ENCODE measurements around the gene CTBP1.

Gene CTBP1

DNA sequence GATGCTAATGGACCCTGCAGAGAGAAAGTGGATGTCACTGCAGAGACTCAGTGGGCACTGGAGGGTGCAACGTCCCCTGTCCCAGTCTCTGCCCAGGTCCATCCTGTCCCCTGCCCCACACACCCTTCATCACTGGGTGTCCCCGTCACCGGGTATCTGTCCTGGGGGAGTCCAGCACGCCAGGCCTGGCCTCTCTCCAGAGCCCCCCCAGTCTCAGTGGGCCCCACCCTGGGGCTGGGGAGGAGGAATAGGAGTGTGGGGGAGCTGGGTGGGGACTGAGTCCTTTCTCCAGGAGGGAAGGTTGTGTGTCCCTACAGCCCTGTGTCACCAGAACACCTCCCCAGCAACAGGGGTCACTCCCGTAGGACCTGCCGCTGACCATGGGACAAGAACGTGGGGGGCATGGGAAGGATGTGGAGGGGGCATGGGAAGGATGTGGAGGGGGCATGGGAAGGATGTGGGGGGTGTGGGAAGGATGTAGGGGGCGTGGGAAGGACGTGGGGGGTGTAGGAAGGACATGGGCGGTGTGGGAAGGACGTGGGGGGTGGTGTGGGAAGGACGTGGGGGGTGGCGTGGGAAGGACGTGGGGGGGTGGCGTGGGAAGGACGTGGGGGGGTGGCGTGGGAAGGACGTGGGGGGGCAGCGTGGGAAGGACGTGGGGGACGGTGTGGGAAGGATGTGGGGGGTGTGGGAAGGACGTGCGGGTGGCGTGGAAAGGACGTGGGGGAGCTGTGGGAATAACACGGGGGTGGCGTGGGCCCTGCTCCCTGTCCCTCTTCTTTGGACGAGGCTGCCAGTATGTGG is 55.5 kb downstream of the CTBP1 start:
- no peak for DNase-seq

DNA sequence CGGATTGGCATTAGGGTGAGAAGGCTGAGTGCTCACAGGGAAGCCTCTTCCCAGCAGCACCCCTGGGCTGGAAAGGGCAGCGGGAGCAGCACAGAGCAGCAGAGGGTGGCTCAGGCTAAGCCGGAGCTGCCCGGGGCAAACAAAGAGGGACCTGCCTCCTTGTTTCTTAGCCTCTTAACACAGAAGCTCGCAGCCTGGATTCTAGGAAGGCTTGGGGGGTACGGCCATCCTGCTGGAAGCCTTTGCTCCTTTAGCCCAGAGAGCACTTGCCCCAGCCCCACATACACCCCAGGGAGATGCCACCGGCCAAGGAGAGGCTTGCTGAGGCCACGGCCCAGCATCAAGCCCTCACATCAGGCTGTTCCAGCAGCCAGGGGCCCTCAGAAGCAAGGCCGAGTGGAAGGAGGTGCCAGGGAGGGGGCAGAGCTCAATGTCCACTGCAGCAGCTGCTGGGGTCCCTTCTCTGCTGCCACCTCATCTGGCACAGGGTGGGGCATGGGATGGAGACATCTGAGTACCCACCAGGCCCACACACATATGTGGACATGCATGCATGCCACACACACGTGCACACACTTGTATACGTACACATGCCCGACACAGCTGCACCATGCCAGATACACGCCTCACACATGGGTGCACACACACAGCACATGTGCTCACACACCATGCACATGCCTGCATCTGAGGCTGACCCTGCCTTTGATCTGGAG is 56.3 kb downstream of the CTBP1 start:
- no peak for DNase-seq

DNA sequence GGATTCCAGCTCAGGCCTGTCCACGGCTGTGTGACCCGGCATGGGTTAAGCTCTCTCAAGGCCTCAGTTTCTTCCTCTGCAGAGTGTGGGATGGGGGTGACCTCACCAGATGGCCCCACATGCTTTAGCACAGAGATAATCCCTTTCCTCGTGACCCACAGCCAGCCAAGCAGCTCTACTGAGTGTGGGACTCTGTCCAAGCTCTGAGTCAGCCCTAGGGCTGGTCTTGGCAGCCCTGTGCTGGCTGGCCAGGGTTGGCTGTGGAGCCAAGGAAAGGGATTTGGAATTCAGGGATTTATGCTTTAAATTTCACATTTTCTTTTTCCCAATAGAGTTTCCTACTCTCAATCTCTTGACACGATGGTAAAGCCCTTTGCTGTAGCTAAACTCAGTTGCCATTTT is 56.8 kb downstream of the CTBP1 start:
- no peak for DNase-seq

DNA sequence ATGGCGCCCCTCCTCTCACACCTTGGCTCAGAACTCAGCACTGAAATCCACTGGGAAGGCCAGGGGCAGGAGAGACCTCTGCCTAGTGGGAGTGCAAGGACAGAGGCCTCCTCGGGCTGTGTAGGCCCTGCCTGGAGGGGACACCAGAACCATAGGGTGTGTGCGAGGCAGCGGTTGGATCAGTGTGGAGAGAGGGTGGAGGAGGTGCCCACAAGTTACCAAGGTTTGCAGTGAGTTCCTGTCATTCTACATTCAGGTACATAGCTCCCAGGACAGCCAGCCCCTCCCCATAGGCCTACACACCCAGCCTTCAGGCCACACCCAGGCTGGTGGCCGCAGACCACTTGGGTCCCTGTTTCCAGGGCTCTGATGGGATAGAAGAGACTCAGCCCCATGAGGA is 57.3 kb downstream of the CTBP1 start:
- no peak for DNase-seq

DNA sequence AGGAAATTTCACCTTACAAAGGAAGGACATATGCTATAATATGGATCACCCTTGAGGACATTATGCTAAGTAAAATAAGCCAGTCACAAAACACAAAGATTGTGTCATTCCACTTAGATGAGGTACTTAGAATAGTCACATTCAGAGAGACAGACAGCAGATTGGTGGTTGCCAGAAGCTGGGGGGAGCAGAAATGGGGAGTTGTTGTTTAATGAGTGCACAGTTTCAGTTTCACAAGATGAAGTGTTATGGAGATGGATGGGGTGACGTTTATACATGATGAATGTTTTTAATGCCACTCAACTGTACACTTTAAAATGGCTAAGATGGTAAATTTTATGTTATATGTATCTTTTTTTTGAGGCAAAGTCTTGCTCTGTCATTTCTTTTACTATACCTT is 61.7 kb downstream of the CTBP1 start:
- peak; percentile 69 for DNase-seq

DNA sequence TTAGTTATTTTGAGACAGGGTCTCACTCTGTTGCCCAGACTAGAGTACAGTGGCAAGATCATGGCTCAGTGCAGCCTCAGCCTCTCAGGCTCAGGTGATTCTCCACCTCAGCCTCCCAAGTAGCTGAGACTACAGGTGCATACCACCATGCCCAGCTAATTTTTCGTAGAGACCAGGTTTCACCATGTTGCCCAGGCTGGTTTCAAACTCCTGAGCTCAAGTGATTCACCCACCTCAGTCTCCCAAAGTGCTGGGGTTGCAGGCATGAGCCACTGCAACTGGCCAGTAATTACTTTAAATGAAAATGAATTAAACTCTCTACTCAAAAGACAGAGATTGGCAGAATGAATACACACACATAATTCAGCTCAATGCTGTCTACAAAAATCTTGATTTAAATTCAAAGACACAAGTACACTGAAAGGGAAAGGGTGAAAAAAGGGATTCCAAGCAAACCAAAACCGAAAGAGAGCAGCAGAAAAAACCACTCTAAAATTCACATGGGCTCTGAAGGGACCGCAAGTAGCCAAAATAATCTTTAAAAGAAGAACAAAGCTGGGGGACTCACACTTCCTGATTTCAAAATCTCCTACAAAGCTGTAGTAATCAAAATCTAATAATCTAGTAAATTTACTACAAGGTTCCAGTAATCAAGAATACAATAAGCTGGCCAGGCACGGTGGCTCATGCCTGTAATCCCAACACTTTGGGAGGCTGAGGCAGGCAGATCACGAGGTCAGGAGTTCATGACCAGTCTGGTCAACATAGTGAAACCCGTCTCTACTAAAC is 64.8 kb downstream of the CTBP1 start:
- peak; percentile 48 for DNase-seq

DNA sequence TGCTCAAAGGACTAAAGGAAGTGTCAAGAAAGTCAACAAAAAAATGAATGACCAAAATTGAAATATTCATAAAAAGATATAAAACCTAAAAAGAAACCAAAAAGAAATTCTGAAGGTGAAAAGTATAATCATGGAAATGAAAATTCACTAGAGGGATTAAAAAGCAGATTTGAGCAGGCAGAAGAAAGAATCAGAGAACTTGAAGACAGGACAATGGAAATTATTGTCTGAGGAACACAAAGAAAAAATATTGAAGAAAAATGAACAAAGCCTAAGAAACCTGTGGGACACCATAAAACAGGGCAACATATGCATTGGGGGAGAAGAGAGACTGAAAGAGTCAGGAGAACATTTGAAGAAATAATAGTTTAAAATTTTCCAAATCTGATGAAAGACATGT is 66.6 kb downstream of the CTBP1 start:
- DNase-seq, result no peak

DNA sequence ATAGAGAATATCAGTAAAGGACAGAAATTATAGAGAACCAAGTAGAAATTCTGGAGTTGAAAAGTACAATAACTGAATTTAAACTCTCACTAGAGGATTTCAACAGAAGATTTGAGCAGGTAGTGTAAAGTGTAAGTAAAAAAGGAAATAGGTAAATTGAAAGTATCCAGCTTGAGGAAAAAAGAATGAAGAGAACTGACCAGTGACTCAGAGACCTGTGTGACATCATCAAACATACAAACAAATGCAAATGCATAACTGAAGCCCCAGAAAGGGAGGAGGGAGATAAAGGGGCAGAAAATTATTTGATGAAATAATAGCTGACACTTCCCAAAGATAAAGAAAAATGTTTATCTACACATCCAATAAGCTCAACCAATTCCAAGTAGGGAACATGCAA is 68.3 kb downstream of the CTBP1 start:
- no peak for DNase-seq

DNA sequence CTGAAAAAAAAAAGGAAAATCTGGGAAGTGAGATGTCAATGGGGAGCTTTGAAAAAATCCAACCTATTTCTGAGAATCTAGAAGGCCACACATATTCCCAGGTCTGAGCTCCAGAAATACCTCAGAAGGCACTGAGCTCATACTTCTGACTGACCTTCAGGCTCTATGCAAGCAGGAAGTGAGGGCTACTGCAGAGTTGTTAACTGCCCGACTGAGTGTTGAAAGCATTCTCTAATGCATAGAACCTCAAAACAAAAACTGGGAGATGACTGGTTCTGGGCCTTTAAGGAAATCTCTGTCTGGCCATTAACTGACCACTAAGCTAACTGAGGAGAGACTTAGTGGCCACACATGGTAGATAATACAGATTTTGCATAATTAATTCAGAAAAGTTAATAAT is 69.0 kb downstream of the CTBP1 start:
- no peak for DNase-seq

DNA sequence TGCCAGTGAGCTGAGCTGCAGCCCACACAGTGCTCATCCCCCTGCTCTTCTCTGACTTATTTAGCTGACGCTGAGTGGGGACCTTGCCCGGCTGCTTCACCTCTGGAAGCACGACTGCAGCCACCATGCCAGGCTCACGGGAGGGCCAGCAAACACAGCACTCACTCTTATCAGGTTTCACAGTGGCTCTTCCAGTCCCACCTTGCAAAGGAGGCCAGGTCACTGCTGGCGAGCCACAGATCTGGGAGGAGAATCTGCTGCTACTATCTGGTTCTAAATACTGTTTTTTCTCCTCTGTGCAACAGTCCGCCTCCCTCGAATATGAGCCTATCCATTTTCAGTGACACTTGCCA is 69.9 kb downstream of the CTBP1 start:
- DNase-seq, result no peak

DNA sequence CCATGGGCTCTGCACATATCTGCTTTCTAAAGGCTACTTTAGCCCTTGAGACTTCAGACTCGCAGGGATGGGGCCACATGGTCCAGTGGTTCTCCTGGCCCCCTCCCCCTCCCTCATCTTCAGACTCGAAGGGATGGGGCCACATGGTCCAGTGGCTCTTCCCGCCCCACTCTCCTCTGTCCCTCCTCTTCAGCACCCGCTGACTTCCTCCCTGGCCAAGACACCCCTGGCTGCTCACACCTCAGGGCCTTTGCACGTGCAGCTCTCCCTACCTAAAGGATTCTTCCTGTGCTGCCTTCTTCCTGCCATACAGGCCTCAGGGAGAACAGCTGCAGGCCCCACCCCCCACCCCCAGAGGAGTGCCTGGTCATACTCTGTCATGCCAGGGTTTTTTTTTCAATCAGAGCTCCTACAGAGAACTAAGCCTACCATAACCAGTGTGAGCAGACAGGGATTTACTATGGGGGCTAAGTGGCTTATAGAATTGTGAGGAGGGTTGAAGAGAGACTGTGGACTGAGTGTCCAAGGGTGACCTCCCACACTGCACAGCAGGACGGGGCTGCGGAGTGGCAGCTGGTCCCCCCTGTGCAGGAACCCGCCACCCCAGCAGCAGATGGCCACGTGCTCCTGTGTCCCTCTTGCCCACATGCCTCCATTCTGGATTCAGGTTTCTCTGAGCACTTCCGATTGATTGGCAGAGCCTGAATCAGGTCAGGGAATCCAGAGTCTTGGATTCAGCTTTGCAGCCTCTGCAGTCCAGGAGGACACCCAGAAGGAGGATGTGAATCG is 70.4 kb downstream of the CTBP1 start:
- no peak for DNase-seq

DNA sequence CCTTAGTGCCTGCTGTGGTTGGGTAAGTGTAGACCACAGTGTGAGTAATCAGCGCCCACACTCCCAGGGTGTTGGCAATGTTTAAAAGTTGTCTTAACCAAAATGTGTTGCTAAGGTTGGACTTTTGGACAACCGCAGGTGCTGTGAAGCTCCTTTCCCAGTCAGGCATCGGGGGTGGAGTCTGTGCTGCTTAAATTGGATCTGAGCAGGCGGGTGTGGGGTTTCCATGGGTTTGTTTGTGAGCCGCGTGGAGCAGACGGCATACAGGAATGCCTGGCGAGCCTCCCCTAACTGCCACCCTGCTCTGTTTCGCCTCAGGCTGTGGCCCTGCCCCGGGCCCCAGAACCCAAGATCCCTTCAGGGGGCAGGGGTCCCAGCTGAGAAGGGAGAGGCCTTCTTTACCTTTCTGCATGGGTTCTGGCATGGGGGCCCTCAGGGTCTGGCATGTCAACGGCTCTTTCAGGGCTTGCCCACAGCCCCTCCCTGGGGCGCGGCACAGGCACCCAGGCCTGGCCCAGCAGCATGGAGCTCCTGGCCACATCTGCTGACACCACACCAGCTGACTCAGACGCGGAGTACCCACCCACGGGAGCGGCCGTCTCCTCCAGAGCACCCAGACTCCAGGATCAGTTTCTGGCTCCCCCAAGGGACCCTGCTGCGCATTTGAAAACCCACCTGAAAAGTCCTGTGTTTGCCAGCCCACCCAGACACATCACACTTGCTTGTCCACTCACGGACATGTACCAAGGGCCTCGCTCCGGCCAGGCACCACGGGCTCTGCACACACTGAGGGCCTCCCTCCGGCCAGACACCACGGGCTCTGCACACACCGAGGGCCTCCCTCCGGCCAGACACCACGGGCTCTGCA is 71.4 kb downstream of the CTBP1 start:
- DNase-seq, result peak; percentile 63

DNA sequence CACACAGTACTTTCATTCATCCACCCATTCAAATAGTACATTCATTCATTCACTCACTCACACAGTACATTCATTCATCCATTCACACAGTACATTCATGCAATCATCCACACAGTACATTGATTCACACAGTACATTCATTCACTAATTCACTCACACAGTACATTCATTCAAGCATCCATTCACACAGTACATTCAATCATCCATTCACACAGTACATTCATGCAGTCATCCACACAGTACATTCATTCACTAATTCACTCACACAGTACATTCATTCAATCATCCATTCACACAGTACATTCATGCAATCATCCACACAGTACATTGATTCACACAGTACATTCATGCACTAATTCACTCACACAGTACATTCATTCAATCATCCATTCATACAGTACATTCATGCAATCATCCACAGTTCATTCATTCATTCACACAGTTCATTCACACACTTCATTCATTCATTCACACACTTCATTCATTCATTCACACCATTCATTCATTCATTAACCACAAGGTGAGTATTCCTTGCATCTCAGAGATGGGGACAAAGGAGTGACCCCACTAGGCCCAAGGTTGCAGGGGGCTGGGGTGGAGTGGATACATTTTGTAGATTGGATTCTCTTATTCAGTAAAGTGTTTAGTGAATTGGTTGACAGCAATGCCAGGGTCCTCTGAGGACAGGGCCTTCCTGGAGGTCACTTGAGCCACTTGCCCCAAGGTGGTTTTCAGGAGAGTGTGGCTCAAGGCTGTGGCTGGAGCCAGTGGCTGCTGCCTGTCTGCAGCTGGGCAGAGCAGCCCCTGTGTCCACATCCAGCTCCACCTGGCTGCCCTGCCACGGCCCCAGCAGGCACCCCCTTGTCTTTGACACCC is 72.3 kb downstream of the CTBP1 start:
- no peak for DNase-seq

DNA sequence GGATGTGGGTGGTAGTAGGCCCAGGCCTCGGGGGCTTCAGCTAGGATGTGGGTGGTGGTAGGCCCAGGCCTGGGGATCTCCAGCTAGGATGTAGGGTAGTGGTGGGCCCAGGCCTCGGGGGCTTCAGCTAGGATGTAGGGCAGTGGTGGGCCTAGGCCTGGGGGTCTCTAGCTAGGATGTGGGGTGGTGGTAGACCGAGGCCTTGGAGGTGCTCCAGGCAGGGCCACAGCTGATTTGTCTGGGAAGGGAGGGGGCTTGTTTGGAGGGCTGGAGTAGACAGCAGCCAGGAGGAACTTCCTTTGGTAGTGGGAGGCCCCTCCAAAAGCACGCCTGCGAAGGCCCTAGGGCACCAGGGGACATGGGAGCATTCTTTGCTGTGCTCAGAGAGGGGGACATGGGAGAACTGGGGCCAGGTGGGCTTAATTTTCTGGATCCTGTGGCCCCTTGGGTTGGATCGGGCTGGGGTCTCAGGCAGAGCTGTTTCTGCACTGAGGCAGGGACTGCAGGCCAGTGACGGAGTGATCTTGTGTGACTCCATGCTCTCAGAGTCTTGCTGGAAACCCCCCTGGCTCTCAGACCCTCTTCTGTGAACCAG is 73.2 kb downstream of the CTBP1 start:
- DNase-seq, result no peak

DNA sequence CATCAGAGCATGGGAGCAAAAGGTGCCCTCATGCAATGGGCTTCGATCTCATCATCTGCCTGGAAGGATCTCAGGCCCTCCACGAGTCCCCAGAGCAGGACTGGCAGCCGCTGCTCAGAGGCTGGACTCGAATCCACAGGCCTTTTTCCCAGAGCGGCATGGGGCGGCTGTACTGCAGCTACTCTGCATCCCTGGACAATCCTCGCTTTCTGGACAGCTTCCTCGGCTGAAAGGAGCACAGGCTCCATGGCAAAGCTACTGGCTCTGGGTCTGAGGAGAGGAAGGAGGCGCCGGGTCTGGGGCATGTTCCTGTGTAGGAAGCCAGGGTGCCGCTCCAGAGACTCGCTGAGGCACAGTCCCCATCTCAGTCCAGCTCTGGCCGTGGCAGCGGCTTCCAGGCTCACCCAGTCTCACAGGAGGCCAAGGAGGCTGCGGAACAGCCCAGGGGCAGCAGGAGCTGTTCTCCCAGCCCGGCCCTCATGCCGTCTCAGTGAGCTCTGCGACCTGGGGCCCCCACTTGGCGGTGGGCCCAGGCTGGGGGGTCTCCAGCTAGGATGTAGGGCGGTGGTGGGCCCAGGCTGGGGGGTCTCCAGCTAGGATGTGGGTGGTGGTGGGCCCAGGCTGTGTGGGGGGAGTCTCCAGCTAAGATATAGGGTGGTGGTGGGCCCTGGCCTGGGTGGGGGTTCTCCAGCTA is 73.8 kb downstream of the CTBP1 start:
- DNase-seq, result no peak

DNA sequence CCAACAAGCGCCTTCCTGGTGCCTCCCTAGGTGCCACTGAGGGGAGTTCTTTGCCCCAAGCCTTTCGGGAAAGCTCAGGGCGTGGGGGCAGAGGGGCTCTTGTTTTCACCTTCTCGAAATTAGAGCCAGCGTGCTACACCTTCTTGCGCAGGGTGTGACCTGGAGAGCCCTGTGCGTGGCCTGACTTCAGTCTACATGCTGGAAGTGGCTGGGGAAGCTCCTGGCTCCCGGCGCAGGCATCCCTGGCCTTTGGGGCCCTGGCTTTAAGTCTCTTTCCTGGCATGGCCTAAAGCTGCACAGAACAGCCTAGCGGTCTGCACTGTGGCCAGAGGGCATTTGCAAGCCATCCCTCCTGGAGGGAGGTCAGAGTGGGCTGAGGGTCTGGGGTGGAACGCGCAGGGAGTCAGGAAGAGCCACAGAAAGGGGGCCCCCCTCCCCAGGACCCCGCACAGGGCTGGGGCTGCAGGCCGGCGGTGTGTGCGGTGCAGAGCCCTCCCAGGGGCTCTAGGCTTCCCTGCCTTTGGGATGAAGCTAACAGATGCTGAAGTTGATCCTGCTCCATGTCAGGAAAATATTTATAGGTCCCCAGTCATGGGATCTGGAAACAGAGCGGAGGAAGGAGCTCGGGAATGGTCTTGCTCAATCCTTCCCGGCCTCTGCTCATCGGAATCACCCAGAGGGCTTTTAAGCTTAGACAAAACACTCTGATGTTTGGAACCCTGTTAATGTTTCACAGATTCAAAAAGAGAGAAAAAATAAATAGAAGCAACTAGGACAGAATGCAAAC is 75.8 kb downstream of the CTBP1 start:
- no peak for DNase-seq

DNA sequence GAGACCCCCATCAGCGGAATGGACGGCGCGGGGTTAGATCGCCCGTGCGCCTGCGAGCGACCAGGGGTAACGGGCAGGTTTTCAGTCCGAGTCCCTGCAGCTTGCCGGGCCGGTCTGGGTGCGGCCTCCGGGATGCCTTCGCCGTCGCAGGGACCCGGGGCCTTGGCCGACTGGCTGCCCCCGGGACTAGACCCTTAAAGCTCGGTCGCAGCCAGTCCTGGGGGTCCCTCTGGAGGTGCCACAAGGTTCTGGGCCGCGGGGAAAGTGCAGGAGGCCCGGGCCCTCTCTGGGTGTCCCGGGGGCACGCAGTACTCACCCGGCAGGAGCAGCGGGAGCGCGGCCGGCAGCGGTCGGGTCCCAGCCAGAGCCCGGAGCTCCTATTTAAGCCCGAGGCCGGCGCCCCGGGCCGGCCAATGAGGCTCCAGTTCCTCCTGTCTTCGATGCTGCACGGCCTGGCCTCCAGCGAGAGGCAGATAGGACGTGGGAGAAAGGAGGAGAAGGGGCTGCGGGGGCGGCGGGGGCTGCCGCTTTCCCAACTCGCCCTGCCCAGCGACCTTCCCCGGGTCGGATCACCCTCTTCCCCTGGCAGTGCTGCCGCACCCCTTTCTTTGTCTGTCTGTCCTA is 76.6 kb downstream of the CTBP1 start, which contains the start of gene SPON2:
SPON2 (minus strand) TSS at position 356 of the 624 bp plus-strand sequence.
- no peak for DNase-seq
